ENCODE results near the gene DPP9. TPM values are rescaled to one million over a fixed set of nuclear protein-coding genes. Genes with fewer than 3 reads are reported as not detected.

DPP9 gene
- total and polyA plus RNA-seq, 2 of the 4 experiments (the other 2 are of a cell fraction), result 12.4 to 33.0 TPM

GRCh38 chr19:4691373-4691772, 32.3 kb downstream of the DPP9 start:
- no peak overlapping the region for H2BK15ac ChIP-seq (ENCODE audit: low read depth, low read length)
- H3K9me1 ChIP-seq (ENCODE audit: insufficient read depth, low read length), result peaks cover 4% of the 10 kb centered on the region
- no peak overlapping the region for H2AFZ ChIP-seq (replicated peaks; ENCODE audit: low read length, poor library complexity)
- no peak overlapping the region for H3K4ac ChIP-seq (ENCODE audit: low read depth, low read length)
- H3K9ac ChIP-seq (ENCODE audit: low read depth, low read length), result no peak overlapping the region
- no peak overlapping the region for H4K5ac ChIP-seq (ENCODE audit: low read depth, low read length)
- no peak overlapping the region for H3K14ac ChIP-seq (replicated peaks; ENCODE audit: low read depth, low read length)
- no peak overlapping the region for H2AK9ac ChIP-seq (replicated peaks; ENCODE audit: low read depth, low read length, poor library complexity)
- no peak overlapping the region for H4K8ac ChIP-seq (ENCODE audit: low read depth in 2 of 2, low read length in 2 of 2)
- BruUV-seq (replicated peaks), result no TSS peak
- POLR2A ChIA-PET (ENCODE audit: unreplicated experiment), result no interaction called here
- intact Hi-C loops (cut with micrococcal nuclease), result no loop called here
- no peak for DNase-seq
- H3K36me3 ChIP-seq (ENCODE audit: control insufficient read depth, insufficient read depth, low read length), result peaks cover 72% of the 10 kb centered on the region
- CTCF ChIA-PET, result interaction anchor here (0.6 kb wide), 1 partner anchor 21 kb away, joined by 3 read pairs; the partner anchor contains the start of gene MYDGF
- H2AK5ac ChIP-seq (ENCODE audit: low read depth, low read length), result no peak overlapping the region
- peaks cover 0 to 37% of the 10 kb centered on the region in 2 experiments; a peak in 3 of 4 replicates for H3K79me1 ChIP-seq (ENCODE audit: low read depth in 1 of 2, low read length in 2 of 2)
- H3K27me3 ChIP-seq (ENCODE audit: control insufficient read depth, insufficient read depth, low read length), result no peaks in the 10 kb centered on the region
- H2BK20ac ChIP-seq (ENCODE audit: low read depth, low read length), result no peak overlapping the region
- no peak overlapping the region for H3K27ac ChIP-seq (ENCODE audit: insufficient read depth, low read length)
- dilution Hi-C loops (cut with HindIII; ENCODE audit: low sequenced_read_pairs, unreplicated experiment), result no loop called here
- H3K56ac ChIP-seq (ENCODE audit: extremely low read depth, insufficient read depth, low read length), result no peak overlapping the region
- H4K91ac ChIP-seq (ENCODE audit: insufficient read depth, low read depth, low read length), result no peak overlapping the region
- peaks cover 5% of the 10 kb centered on the region for H3K4me1 ChIP-seq (ENCODE audit: control insufficient read depth, insufficient read depth, low read length)
- H3K4me2 ChIP-seq (ENCODE audit: low read depth, low read length), result no peak overlapping the region
- TF ChIP-seq POLR2A (IDR thresholded peaks at IDR 0.05; ENCODE audit: low read depth, low read length) (no peak), CEBPB (IDR thresholded peaks at IDR 0.05; ENCODE audit: low read depth, low read length) (no peak), RAD21 (IDR thresholded peaks at IDR 0.05; ENCODE audit: low read length) (no peak), ELK1 (IDR thresholded peaks at IDR 0.05; ENCODE audit: borderline replicate concordance, low read depth, low read length) (no peak), BHLHE40 (IDR thresholded peaks at IDR 0.05; ENCODE audit: low read depth, low read length) (no peak), MAZ (IDR thresholded peaks at IDR 0.05; ENCODE audit: borderline replicate concordance, low read depth, low read length) (no peak), SMC3 (IDR thresholded peaks at IDR 0.05; ENCODE audit: low read depth, low read length) (no peak), RCOR1 (IDR thresholded peaks at IDR 0.05; ENCODE audit: insufficient replicate concordance, low read length) (no peak), MXI1 (IDR thresholded peaks at IDR 0.05; ENCODE audit: borderline replicate concordance, low read depth, low read length) (no peak), CTCF (conservative IDR thresholded peaks at IDR 0.05; ENCODE audit: low read depth, low read length) (no peak), USF2 (IDR thresholded peaks at IDR 0.05; ENCODE audit: low read depth, low read length) (no peak), RFX5 (IDR thresholded peaks at IDR 0.05; ENCODE audit: low read depth, low read length) (no peak), MAFK (IDR thresholded peaks at IDR 0.05; ENCODE audit: low read depth, low read length) (no peak), NFE2L2 (IDR thresholded peaks at IDR 0.05; ENCODE audit: low read depth, low read length) (no peak), CHD1 (IDR thresholded peaks at IDR 0.05; ENCODE audit: low read depth, low read length) (no peak), FOS (IDR thresholded peaks at IDR 0.05; ENCODE audit: low read depth, low read length) (no peak)
- H2BK120ac ChIP-seq (ENCODE audit: low read depth, low read length), result no peak overlapping the region
- no peaks in the 10 kb centered on the region for H3K9me3 ChIP-seq (ENCODE audit: control insufficient read depth, insufficient read depth, low read length)
- peaks cover 6% of the 10 kb centered on the region; the same call in 1 of the 2 replicates for H4K20me1 ChIP-seq (ENCODE audit: insufficient read depth, low read length)
- no peak overlapping the region for H3K4me3 ChIP-seq (ENCODE audit: insufficient read depth, low read depth, low read length)
- H3K23ac ChIP-seq (ENCODE audit: low read depth, low read length), result no peak overlapping the region
- 100% methylated on average over 1 of the region's 9 CpGs; no CpG with 5 or more reads in 1 of the 2 experiments for WGBS, 2 experiments (ENCODE audit: extremely low coverage in 2 of 2, insufficient read length in 1 of 2)
- H3K18ac ChIP-seq (ENCODE audit: low read depth, low read length), result no peak overlapping the region
- no peak for ATAC-seq (ENCODE audit: low read depth)
- in situ Hi-C loops (cut with MboI; ENCODE audit: low sequenced_read_pairs), result no loop called here
- no peak overlapping the region for H2BK5ac ChIP-seq (ENCODE audit: low read depth, low read length, poor library complexity, severe bottlenecking)

Measured in IMR-90 (cell line).